Measurements from ENCODE around the gene ZNF121. TPM values are rescaled to one million over a fixed set of nuclear protein-coding genes. Genes with fewer than 3 reads are reported as not detected.

The ZNF121 gene
- total and polyA plus RNA-seq, 2 donors (not counting 1 experiment from before 2014, with no cell fraction given): 7.1 to 48.0 TPM

GRCh38 chr19:9535934-9536333 lies 48.4 kb downstream of the ZNF121 start:
- H3K9me3 Mint-ChIP-seq (ENCODE audit: insufficient read depth): peaks cover 9% of the 10 kb centered on the region
- H3K27me3 Mint-ChIP-seq: no peaks in the 10 kb centered on the region
- H3K4me3 ChIP-seq (ENCODE audit: control extremely low read depth in 1 of 5, extremely low read depth in 1 of 5, insufficient read depth in 1 of 5, low read depth in 2 of 5, low read length in 4 of 5): no peak overlapping the region
- H3K9ac ChIP-seq (ENCODE audit: low read length): no peak overlapping the region
- H3K4me3 Mint-ChIP-seq: no peak overlapping the region
- no peak overlapping the region for H2AFZ ChIP-seq (ENCODE audit: insufficient read depth, low read depth, low read length, poor library complexity, severe bottlenecking)
- ChIA-PET POLR2A (no interaction called here), CTCF (no interaction called here)
- H3K27me3 ChIP-seq (replicated peaks in 1 of 4; ENCODE audit: control extremely low read depth in 1 of 4, control insufficient read depth in 3 of 4, insufficient read depth in 4 of 4, low read length in 3 of 4): no peaks in the 10 kb centered on the region
- intact Hi-C loops (cut with micrococcal nuclease): loop anchor here (5.0 kb wide), 1 partner anchor 214 kb away; the partner anchor contains the start of gene ZNF559
- no peak overlapping the region for H3K4me2 ChIP-seq (replicated peaks; ENCODE audit: low read depth, low read length, poor library complexity, severe bottlenecking)
- peaks cover 26 to 47% of the 10 kb centered on the region in 2 experiments for H3K36me3 ChIP-seq (replicated peaks in 1 of 2; ENCODE audit: control extremely low read depth in 1 of 2, control insufficient read depth in 1 of 2, extremely low read depth in 1 of 2, insufficient read depth in 2 of 2, low read length in 1 of 2)
- peaks cover 7 to 31% (median 11%) of the 10 kb centered on the region in 3 donors for H3K9me3 ChIP-seq (ENCODE audit: control extremely low read depth in 1 of 3, control insufficient read depth in 2 of 3, insufficient read depth in 1 of 3, low read length in 2 of 3)
- DNase-seq (no peak), ATAC-seq (ENCODE audit: low read depth) (no peak)
- TF ChIP-seq CTCF (IDR thresholded peaks at IDR 0.05) (no peak), EZH2 (IDR thresholded peaks at IDR 0.05; ENCODE audit: borderline replicate concordance, insufficient read depth, low read depth, low read length, poor library complexity, severe bottlenecking) (no peak)
- peaks cover 16% of the 10 kb centered on the region for H3K79me2 ChIP-seq (ENCODE audit: control insufficient read depth, insufficient read depth, low read length)
- H4K20me1 ChIP-seq (ENCODE audit: control insufficient read depth, insufficient read depth, low read length, poor library complexity, severe bottlenecking): no peaks in the 10 kb centered on the region
- peaks cover 7 to 11% of the 10 kb centered on the region in 2 donors for H3K4me1 ChIP-seq (ENCODE audit: control insufficient read depth in 2 of 2, insufficient read depth in 2 of 2, low read length in 2 of 2)
- WGBS (ENCODE audit: insufficient coverage): no CpG with 5 or more reads among the region's 4 CpGs
- H3K4me1 Mint-ChIP-seq: peaks cover 25% of the 10 kb centered on the region
- H3K27ac Mint-ChIP-seq: no peak overlapping the region
- no peak overlapping the region for H3K27ac ChIP-seq (ENCODE audit: low read length in 2 of 2)

GRCh38 chr19:9531933-9532332 lies 52.4 kb downstream of the ZNF121 start:
- no peaks in the 10 kb centered on the region for H3K79me2 ChIP-seq (ENCODE audit: control insufficient read depth, insufficient read depth, low read length)
- peaks cover 49 to 75% of the 10 kb centered on the region in 2 experiments for H3K36me3 ChIP-seq (replicated peaks in 1 of 2; ENCODE audit: control extremely low read depth in 1 of 2, control insufficient read depth in 1 of 2, extremely low read depth in 1 of 2, insufficient read depth in 2 of 2, low read length in 1 of 2)
- DNase-seq: no peak
- no peaks in the 10 kb centered on the region for H4K20me1 ChIP-seq (ENCODE audit: control insufficient read depth, insufficient read depth, low read length, poor library complexity, severe bottlenecking)
- 88% methylated on average over 1 of the region's 4 CpGs for WGBS (ENCODE audit: insufficient coverage)
- POLR2A ChIA-PET: no interaction called here
- H3K4me2 ChIP-seq (replicated peaks; ENCODE audit: low read depth, low read length, poor library complexity, severe bottlenecking): no peak overlapping the region
- Mint-ChIP-seq H3K4me3 (no peak overlapping the region), H3K9me3 (ENCODE audit: insufficient read depth) (peaks cover 11% of the 10 kb centered on the region), H3K4me1 (peaks cover 4% of the 10 kb centered on the region), H3K27me3 (no peaks in the 10 kb centered on the region), H3K27ac (no peak overlapping the region)
- H3K4me3 ChIP-seq (ENCODE audit: control extremely low read depth in 1 of 5, extremely low read depth in 1 of 5, insufficient read depth in 1 of 5, low read depth in 2 of 5, low read length in 4 of 5): no peak overlapping the region
- no peak for TF ChIP-seq CTCF (IDR thresholded peaks at IDR 0.05)
- TF ChIP-seq EZH2 (IDR thresholded peaks at IDR 0.05; ENCODE audit: borderline replicate concordance, insufficient read depth, low read depth, low read length, poor library complexity, severe bottlenecking): no peak
- intact Hi-C loops (cut with micrococcal nuclease): no loop called here
- no peaks in the 10 kb centered on the region for H3K4me1 ChIP-seq (ENCODE audit: control insufficient read depth in 2 of 2, insufficient read depth in 2 of 2, low read length in 2 of 2)
- CTCF ChIA-PET: no interaction called here
- no peaks in the 10 kb centered on the region for H3K27me3 ChIP-seq (replicated peaks in 1 of 4; ENCODE audit: control extremely low read depth in 1 of 4, control insufficient read depth in 3 of 4, insufficient read depth in 4 of 4, low read length in 3 of 4)
- no peak overlapping the region for H3K9ac ChIP-seq (ENCODE audit: low read length)
- H2AFZ ChIP-seq (ENCODE audit: insufficient read depth, low read depth, low read length, poor library complexity, severe bottlenecking): no peak overlapping the region
- H3K9me3 ChIP-seq (ENCODE audit: control extremely low read depth in 1 of 3, control insufficient read depth in 2 of 3, insufficient read depth in 1 of 3, low read length in 2 of 3): peaks cover 28 to 49% (median 37%) of the 10 kb centered on the region in 3 donors
- no peak overlapping the region for H3K27ac ChIP-seq (ENCODE audit: low read length in 2 of 2)
- no peak for ATAC-seq (ENCODE audit: low read depth)

All from B cell (primary cell).